Measurements from ENCODE around the gene ARL8A. TPM values are rescaled to one million over a fixed set of nuclear protein-coding genes. Genes with fewer than 3 reads are reported as not detected.
A peak's percentile ranks its signal among the peaks of the same experiment; 100 is the strongest.
"Not testable (repeated sequence)": the region's sequence is repeated elsewhere in the genome, so short reads cannot be mapped to it uniquely, and the experiment has no call there.

The ARL8A gene
- total RNA-seq, 6 donors from 2014 or later = 65.7 to 96.3 (median 88.4) TPM

DNA sequence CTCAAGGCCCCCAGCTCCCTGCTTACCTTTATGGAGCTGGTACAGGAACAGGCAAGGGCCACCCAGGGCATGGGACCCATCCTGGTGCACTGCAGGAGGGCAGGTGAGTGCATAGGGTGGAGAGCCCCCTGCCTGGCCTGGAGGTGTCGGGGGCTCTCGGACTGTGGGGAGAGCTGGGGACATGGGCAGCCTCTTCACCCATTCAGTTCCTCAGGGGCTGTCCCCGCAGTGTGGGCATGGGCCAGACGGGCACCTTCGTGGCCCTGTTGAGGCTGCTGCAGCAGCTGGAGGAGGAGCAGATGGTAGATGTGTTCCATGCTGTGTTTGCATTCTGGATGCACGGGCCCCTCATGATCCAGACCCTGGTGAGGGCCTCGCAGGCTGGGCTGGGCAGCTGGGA is 41.8 kb upstream of the ARL8A start:
- WGBS, 2 donors = 84 to 91% methylated on average over 4 to 7 of the region's 7 CpGs
- H3K4me3 ChIP-seq = no peak overlapping the region
- H3K36me3 ChIP-seq = no peaks in the 10 kb centered on the region
- H3K27me3 ChIP-seq = no peaks in the 10 kb centered on the region
- no peak overlapping the region for H3K27ac ChIP-seq
- TF ChIP-seq, protein P1, sequence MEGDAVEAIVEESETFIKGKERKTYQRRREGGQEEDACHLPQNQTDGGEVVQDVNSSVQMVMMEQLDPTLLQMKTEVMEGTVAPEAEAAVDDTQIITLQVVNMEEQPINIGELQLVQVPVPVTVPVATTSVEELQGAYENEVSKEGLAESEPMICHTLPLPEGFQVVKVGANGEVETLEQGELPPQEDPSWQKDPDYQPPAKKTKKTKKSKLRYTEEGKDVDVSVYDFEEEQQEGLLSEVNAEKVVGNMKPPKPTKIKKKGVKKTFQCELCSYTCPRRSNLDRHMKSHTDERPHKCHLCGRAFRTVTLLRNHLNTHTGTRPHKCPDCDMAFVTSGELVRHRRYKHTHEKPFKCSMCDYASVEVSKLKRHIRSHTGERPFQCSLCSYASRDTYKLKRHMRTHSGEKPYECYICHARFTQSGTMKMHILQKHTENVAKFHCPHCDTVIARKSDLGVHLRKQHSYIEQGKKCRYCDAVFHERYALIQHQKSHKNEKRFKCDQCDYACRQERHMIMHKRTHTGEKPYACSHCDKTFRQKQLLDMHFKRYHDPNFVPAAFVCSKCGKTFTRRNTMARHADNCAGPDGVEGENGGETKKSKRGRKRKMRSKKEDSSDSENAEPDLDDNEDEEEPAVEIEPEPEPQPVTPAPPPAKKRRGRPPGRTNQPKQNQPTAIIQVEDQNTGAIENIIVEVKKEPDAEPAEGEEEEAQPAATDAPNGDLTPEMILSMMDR (IDR thresholded peaks at IDR 0.05) = no peak
- no peak for TF ChIP-seq EP300 (IDR thresholded peaks at IDR 0.05)
- no peak for TF ChIP-seq POLR2A (IDR thresholded peaks at IDR 0.05)
- no peak for TF ChIP-seq POLR2AphosphoS5 (IDR thresholded peaks at IDR 0.05)
- peaks cover 0 to 12% (median 4%) of the 10 kb centered on the region in 4 donors for H3K4me1 ChIP-seq
- ATAC-seq (ENCODE audit: low FRiP score in 2 of 2) (no peak), DNase-seq (peak in 1 of 2 donors; percentile 75)
- no peaks in the 10 kb centered on the region for H3K9me3 ChIP-seq

DNA sequence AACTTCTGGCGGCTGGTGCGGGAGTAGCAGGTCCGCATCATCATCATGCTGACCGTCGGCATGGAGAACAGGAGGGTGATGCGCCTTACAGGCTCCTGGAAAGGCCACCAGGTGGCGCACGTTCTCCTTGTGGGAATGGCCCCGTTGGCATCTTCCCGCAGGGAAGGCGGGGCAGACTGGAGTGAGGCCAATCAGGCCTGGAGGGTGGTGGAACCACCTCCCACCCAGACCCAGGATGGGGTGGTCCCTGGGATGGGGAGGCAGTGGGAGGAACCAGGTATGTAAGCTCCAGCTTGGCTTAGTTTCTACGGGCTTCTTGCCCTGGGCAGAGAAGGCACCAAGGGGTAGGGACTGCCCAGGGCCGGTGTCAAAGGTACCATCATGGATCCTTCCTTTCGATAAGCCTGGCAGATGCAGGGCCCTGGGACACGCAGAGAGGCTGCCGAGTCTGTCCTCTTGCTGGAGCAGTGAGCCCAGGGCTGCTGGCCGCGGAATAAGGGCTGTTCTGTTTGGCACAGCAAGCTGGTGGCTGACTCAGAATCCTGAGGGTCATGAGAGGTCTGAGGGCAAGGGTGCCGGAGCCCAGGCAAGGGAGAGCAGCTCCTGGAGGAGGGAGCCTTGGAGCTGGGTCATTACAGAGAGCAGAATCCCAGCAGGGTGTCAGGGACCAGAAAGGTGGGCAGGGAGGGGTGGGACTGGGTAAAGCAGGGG is 40.4 kb upstream of the ARL8A start:
- Histone ChIP-seq H3K9me3 (no peaks in the 10 kb centered on the region), H3K4me3 (no peak overlapping the region), H3K4me1 (peaks cover 0 to 12% (median 4%) of the 10 kb centered on the region in 4 donors), H3K27ac (no peak overlapping the region), H3K27me3 (no peaks in the 10 kb centered on the region), H3K36me3 (no peaks in the 10 kb centered on the region)
- ATAC-seq (ENCODE audit: low FRiP score in 2 of 2) (peak; percentile 63 to 82), DNase-seq (peak in 1 of 2 donors; percentile 83)
- TF ChIP-seq POLR2A (IDR thresholded peaks at IDR 0.05) = no peak
- TF ChIP-seq, protein P1 (IDR thresholded peaks at IDR 0.05) = peak; percentile 72 to 89 (median 76)
- TF ChIP-seq POLR2AphosphoS5 (IDR thresholded peaks at IDR 0.05) = no peak
- WGBS, 2 donors = 0 to 18% methylated on average over 4 to 19 of the region's 19 CpGs

DNA sequence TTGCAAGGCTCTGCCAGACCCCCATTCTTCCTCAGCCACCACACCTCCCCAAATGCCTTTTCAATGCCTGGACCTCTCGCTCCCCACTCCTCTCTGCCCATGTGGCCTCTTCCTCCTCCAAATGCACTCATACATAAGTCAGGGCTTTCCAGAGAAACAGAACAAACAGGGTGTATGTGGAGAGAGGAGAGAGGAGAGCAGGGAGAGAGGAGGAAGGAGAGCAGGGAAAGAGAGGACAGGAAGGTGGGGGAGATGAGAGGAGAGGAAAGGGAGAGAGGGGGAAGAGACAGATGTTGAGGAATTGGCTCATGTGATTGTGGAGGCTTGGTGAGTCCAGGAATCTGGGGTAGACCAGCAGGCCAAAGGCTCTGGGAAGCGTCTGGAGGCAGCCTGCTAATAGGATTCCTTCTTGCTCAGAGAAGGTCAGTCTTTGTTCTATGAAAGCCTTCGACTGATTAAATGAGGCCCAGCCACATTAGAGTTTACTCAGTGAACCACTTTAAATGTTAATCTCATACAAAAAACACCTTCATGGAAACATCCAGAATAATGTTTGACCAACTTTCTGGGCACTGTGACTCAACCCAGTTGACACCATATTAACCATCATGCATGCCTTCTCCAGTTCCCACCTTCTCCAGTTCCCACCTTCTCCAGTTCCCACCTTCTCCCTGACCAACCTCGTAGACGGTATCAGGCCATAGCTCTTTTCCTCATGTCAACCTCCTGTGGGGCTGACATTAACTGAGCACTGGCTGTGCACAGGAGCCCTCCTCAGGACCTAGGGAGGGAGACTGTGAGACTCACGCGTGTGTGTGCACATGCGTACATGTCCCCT is 37.7 kb upstream of the ARL8A start:
- Histone ChIP-seq H3K36me3 (no peaks in the 10 kb centered on the region), H3K4me3 (no peak overlapping the region), H3K9me3 (no peaks in the 10 kb centered on the region), H3K27me3 (no peaks in the 10 kb centered on the region), H3K27ac (no peak overlapping the region), H3K4me1 (peaks cover 0 to 12% (median 2%) of the 10 kb centered on the region in 4 donors)
- 94% methylated on average over 8 of the region's 8 CpGs for WGBS, 2 donors
- DNase-seq (no peak), ATAC-seq (ENCODE audit: low FRiP score in 2 of 2) (no peak)
- TF ChIP-seq POLR2A (IDR thresholded peaks at IDR 0.05) (no peak), POLR2AphosphoS5 (IDR thresholded peaks at IDR 0.05) (no peak), EP300 (IDR thresholded peaks at IDR 0.05) (no peak)
- TF ChIP-seq, protein P1 (IDR thresholded peaks at IDR 0.05) = no peak

DNA sequence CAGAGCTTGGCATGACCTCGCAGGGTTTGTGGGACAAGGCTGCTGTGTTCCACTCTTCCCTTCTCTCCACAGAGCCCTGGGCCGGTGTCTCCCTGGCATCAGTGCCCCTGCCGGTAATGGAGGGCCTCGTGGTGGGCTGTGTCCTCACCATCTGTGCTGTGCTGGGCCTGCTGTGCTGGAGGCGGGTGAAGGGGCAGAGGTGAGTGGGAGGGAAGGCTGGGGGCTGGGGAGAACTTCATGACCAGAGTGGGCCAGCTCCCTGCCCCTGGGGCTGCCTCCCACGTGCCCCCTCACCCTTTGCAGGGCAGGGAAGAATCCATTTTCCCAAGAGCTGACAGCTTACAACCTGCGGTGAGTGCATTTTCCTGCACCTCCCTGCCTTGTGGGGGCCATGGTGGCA is 37.0 kb upstream of the ARL8A start:
- DNase-seq = peak in 1 of 2 donors; percentile 57
- Histone ChIP-seq H3K36me3 (no peaks in the 10 kb centered on the region), H3K27ac (no peak overlapping the region), H3K9me3 (no peaks in the 10 kb centered on the region), H3K4me1 (peaks cover 0 to 10% (median under 1%) of the 10 kb centered on the region in 4 donors), H3K27me3 (no peaks in the 10 kb centered on the region), H3K4me3 (no peak overlapping the region)
- TF ChIP-seq, protein P1 (IDR thresholded peaks at IDR 0.05) = no peak
- 82 to 89% methylated on average over 6 to 7 of the region's 7 CpGs for WGBS, 2 donors
- ATAC-seq (ENCODE audit: low FRiP score in 2 of 2) = no peak

DNA sequence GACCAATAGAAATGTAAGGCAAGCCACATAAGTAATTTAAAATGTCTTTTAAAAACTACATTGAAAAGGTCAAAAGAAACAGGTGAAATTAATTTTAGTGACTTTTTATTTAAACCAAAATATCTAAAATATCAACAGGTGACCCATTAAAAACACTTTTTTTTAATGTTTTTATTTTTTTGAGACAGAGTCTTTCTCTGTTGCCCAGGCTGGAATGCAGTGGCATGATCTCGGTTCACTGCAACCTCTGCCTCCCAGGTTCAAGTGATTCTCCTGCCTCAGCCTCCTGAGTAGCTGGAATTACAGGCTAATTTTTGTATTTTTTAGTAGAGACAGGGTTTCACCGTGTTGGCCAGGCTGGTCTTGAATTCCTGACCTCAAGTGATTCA is 36.2 kb upstream of the ARL8A start:
- H3K36me3 ChIP-seq; H3K4me3 ChIP-seq; ATAC-seq (ENCODE audit: low FRiP score in 2 of 2); H3K4me1 ChIP-seq; H3K9me3 ChIP-seq; DNase-seq; H3K27ac ChIP-seq; H3K27me3 ChIP-seq: not testable (repeated sequence)
- 41 to 63% methylated on average over 2 of the region's 2 CpGs for WGBS, 2 donors

All from upper lobe of left lung (tissue), 6 donors.